BE2C (cell line): ENCODE measurements around the gene DNAH8.
A peak's percentile ranks its signal among the peaks of the same experiment; 100 is the strongest.
"Not testable (repeated sequence)": the region's sequence is repeated elsewhere in the genome, so short reads cannot be mapped to it uniquely, and the experiment has no call there.

Source experiments
- DNase-seq: peaks from one replicate; pipeline ENCODE4 v3.0.0-alpha.2; 2020
- H3K27me3 ChIP-seq: fragments of 250-450 bp; sonication (Bioruptor Pico); 2 replicates; pipeline ENCODE4 v1.5.1; 2020; ENCODE audit warnings: mild to moderate bottlenecking
- H3K36me3 ChIP-seq: fragments of 250-450 bp; sonication (Bioruptor Pico); 2 replicates; pipeline ENCODE4 v1.5.1; 2020; ENCODE audit warnings: mild to moderate bottlenecking
- H3K4me1 ChIP-seq: fragments of 250-450 bp; sonication (Bioruptor Pico); 2 replicates; pipeline ENCODE4 v1.5.1; 2020
- H3K4me3 ChIP-seq: 2 replicates; pipeline ENCODE4 v1.5.1; 2011; ENCODE audit warnings: low read depth, low read length
- H3K9me3 ChIP-seq: fragments of 250-450 bp; sonication (Bioruptor Pico); 2 replicates; pipeline ENCODE4 v1.5.1; 2020
- CTCF ChIP-seq: IDR thresholded peaks from 2 replicates; pipeline ENCODE4 v1.5.1; 2012; ENCODE audit warnings: mild to moderate bottlenecking, low read depth, low read length

Gene DNAH8

GRCh38 chr6:38860041-38860440, 144.9 kb downstream of the DNAH8 start:
- H3K4me3 ChIP-seq: no peak overlapping the region
- DNase-seq: no peak
- H3K36me3 ChIP-seq: no peaks in the 10 kb centered on the region
- no peaks in the 10 kb centered on the region for H3K27me3 ChIP-seq
- no peak for TF ChIP-seq CTCF
- H3K4me1 ChIP-seq: no peaks in the 10 kb centered on the region
- H3K9me3 ChIP-seq: no peaks in the 10 kb centered on the region

- no peak overlapping the region for H3K4me3 ChIP-seq
- H3K4me1 ChIP-seq: no peaks in the 10 kb centered on the region
- no peaks in the 10 kb centered on the region for H3K27me3 ChIP-seq
- no peak for DNase-seq
- H3K9me3 ChIP-seq: no peaks in the 10 kb centered on the region
- H3K36me3 ChIP-seq: no peaks in the 10 kb centered on the region
- no peak for TF ChIP-seq CTCF
Measured at GRCh38 chr6:38861926-38862401, 146.9 kb downstream of the DNAH8 start.

DNA sequence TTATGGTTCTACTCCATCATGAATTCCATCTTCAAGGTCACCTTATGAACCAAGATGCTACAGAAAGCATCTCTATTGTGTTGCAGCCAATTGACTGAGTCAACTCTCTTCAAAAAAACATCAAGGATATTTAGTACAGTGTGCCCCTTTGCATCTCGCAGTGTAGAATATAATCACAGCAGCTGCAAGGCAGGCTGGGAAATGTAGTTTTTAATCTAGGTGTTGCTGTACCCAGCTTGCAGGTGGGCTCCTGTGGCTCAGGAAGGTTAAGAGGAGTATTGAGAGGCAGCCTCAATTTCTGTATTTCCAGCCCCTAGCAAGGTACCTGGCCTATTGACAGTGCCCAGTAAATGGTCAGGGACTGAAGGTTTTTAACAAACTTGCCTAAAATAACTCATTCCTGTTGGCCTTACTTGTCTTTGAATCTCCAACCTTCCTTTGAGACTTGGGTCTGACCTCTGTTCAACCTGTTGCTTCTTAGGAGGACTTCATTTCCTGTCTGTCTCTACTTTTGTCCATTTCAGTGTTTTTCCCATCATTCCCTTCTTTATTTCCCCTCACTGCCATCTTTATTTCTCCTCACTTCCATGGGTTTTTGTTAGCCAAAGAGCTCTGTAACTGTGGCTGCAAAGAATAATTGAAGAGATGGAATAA, 150.5 kb downstream of the DNAH8 start:
- no peak for TF ChIP-seq CTCF
- Histone ChIP-seq H3K9me3 (no peaks in the 10 kb centered on the region), H3K4me3 (no peak overlapping the region), H3K36me3 (no peaks in the 10 kb centered on the region), H3K27me3 (no peaks in the 10 kb centered on the region), H3K4me1 (no peaks in the 10 kb centered on the region)
- no peak for DNase-seq

DNA sequence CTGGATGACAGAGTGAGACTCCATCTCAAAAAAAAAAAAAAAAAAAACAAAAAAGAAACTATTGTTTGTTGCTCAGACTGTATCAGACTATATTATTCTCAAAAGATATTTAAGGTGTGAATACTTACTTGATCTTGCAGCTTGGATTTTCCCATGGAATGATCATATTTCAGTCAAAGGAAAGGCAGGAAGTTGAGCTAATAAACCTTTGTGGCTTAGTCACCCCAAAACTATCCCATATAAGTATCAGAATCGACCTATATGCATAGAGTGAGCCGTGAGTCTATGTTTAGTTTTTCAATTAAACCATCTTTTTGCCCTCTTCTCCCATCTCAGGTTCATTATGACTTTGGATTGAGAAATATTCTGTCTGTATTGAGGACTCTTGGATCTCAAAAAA, 152.6 kb downstream of the DNAH8 start:
- Histone ChIP-seq H3K27me3 (no peaks in the 10 kb centered on the region), H3K9me3 (no peaks in the 10 kb centered on the region), H3K4me3 (no peak overlapping the region), H3K36me3 (no peaks in the 10 kb centered on the region), H3K4me1 (no peaks in the 10 kb centered on the region)
- TF ChIP-seq CTCF: no peak
- no peak for DNase-seq

DNA sequence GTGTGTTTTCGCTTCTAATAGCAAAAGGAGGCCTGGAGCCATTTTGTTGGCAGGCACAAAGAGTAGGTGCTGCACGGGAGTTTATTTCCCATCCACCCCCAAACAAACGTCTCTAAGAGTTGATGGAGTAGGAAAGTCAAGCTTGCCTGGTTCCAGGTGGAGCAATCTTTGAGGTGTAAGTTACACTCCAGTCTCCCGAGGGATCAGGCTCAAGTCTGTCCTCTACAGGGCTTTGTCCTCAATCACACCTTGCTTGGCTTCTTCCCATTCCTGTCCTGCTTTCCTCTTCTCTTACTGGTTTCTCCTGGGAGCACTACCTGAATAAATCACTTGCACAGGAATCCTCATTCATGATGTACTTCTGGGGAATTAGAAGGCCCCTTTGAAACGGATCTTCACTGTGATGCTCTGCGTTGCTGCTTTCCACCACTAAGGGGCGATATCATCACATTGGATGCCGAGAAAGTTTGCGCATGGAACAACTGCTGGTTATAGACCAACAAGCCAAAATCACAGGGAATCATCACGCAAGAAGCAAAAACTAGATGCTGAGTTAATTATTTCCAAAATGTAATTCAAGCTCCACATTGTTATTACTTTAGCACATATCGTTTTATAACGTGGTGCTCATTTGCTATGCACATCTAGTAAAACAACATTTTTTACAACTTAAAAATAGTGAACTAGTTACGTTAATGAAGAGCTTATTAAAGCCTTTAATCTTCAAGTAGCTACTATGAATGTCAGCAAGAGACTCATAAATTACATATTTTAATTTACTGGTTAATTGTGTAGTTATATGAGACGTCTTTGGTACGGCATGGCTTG, 156.8 kb downstream of the DNAH8 start:
- TF ChIP-seq CTCF: peak; percentile 99
- peak; percentile 62 for DNase-seq
- H3K4me3 ChIP-seq: no peak overlapping the region
- no peaks in the 10 kb centered on the region for H3K4me1 ChIP-seq
- H3K36me3 ChIP-seq: no peaks in the 10 kb centered on the region
- no peaks in the 10 kb centered on the region for H3K9me3 ChIP-seq
- no peaks in the 10 kb centered on the region for H3K27me3 ChIP-seq

DNA sequence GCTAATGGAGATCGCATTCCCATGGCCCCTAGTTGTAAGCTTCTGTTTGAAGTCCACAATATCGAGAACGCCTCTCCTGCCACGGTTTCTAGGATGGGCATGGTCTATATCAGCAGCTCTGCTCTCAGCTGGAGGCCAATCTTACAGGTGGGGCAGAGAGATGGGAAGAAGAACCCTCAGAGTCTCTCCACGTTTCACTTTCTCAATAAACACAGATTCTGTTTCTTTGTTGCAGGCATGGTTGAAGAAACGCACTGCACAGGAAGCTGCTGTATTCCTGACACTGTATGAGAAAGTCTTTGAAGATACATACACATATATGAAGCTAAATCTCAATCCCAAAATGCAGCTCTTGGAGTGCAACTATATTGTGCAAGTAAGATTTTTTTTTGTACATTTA, 157.9 kb downstream of the DNAH8 start:
- Histone ChIP-seq H3K4me1 (no peaks in the 10 kb centered on the region), H3K9me3 (no peaks in the 10 kb centered on the region), H3K27me3 (no peaks in the 10 kb centered on the region), H3K4me3 (no peak overlapping the region), H3K36me3 (no peaks in the 10 kb centered on the region)
- no peak for TF ChIP-seq CTCF
- no peak for DNase-seq

GRCh38 chr6:38873816-38874215, 158.7 kb downstream of the DNAH8 start:
- DNase-seq, H3K9me3 ChIP-seq, H3K4me1 ChIP-seq, H3K4me3 ChIP-seq, H3K27me3 ChIP-seq, H3K36me3 ChIP-seq: not testable (repeated sequence)
